HG03520 (cell line): ENCODE data around the gene RASSF8.

Experiments used
- ATAC-seq: cut with Tn5 transposase; IDR thresholded peaks from one replicate; pipeline ENCODE4 v1.9.1; 2021; ENCODE audit warnings: mild to moderate bottlenecking, moderate library complexity; ENCODE audit not compliant: unreplicated experiment

RASSF8 gene

DNA sequence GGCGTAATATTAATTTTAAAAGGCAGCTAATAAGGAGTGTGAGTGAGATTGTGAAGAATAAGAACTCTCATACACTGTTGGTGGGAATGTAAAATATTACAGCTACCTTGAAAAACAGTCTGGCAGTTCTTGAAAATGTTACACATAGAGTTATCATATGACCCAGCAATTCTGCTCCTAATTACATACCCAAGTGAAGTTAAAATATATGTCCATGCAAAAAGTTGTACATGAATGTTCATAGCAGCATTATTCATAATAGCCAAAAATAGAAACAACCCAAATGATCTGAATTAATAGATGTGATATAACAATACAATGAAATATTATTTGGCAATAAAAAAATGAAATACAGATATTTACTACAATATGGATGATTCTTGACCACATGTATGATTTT lies 68.2 kb downstream of the RASSF8 start:
- no peak for ATAC-seq

DNA sequence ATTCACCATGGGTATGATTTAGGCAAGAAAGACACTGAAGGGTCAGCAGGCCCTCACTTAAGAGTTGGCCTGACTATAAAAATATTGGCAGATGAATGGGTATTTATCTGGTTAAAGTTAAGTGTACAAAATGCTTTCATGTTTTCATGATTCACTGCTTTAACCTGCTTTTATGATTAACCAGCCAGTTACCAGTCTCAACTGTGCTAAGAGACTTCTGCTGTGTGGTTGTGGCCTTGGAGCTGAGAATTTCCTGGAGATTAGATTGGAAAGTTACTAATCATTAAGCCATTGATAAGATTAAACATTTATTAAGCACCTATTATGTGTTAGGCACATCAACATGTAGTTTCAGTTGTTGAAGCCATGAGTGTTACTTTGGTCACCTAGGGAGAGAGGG lies 68.9 kb downstream of the RASSF8 start:
- ATAC-seq: no peak

DNA sequence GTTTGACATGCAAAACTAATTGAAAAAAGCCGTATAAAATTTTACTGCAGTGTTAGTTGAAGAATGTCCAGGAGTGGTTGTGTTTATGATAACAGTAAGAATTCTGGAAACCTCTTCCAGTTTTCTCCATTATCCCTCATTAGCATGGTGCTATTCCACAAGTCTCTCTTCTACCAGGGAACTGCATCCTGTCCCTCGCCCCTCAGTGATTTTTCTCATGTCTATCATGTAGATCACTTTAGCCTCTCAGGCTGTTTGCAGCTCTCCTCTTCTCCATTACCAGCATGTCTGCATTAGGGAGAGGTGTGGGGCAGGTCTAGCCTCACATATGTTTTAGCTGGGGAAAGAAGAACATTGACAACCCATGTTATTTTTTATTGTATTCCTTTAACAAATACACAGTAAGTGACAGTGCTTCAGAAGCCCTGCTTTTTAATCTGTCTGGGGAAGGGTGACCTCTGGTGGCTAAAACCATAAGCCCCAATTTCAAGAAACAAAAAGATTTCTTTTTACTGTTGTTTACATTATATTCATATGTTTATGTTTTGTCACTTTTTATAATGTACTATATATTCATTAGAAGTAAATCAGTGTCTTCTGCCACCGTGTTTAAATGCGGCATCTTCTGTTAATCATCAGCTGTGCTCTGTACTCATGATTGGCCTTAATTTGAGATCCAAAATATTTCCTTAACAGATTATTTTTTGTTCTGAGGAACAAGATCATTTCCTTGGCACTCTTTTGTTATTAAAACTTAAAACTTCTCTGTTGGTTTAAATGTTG lies 70.7 kb downstream of the RASSF8 start:
- no peak for ATAC-seq

DNA sequence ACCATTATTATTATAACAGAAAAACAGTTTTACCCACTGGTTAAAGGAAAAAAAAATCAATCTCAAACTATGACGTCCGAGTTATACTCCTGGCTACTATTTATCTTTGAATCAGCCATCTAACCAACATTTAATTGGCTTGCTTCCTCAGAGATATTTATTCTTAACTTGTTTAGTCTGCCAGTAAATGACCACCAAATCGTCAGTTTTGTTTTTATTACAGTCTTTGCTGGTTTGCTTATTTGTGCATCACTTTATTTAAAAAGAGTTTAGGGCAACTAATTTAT lies 71.2 kb downstream of the RASSF8 start:
- no peak for ATAC-seq

DNA sequence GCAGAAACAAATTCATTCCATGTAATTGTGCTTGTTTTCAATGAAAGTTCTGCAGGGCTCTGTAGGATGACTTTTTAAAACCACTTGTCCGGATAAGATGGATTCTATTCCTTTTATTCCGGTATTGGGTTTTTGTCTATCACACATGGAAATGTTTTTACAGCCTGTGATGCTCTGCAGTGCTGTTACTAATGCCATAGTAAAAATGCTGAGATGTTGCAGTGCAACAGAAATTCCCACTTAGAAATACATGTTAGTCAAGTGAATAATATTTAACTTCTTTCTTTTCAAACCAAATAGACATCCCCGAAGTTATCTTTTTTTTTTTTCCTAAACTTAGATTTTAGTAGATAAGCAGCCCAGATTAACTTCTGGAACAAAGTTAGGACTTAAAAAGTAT lies 71.9 kb downstream of the RASSF8 start:
- no peak for ATAC-seq

DNA sequence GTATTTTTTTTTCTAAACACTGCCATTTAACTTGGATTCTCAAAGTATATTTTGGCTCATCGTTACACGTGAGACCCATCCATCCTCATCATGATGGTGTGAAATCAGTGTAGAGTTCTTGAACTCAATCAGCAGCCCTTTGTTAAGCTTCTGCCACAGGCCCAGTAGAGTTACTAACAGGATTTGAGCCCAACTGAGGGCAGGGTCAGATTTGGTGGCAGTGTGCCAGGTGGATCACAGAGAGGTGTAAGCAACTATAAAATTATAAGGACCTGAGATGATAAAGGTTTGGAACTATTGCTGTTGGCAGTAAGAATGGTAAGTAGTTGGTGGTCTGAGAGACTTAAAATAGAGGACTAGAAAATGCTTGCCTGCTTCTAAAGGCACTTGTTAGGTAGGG lies 72.8 kb downstream of the RASSF8 start:
- ATAC-seq: no peak

DNA sequence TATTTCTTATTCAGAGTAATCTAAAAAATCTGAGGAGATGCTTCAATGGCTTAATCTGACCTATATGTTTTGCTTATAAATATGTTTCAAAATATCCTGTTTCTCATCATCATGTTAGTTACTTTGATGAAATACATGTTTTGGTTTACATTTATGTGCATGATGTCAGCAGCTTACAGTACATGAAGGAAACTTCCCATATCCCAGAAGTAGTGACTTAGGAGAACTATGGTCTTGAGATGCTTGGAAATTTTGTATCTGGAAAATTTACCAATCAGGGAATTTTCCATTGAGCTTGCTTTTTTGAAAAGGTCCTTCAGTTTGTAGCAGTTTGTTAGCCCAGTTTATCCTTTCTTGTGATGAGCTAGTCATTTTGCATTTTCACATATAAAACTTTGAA lies 73.3 kb downstream of the RASSF8 start:
- no peak for ATAC-seq

DNA sequence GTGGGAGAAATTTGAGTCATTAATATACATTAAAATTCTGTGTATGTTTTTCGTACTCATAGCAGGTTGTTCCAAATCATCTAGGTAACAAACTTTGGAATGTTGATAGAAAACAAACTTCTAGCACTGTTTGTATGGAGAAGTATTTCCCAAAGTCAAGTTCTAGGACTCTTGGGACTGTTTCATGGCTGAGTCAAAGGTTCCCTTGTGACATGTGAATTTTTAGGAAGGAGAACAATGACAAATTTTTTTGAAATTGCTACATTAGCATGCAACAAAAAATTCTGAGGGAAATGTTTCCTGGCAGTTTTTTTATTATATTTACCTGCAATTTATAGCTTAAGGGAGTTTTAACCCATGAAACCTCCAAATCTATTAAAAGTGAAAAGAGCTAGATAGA lies 73.8 kb downstream of the RASSF8 start:
- no peak for ATAC-seq

DNA sequence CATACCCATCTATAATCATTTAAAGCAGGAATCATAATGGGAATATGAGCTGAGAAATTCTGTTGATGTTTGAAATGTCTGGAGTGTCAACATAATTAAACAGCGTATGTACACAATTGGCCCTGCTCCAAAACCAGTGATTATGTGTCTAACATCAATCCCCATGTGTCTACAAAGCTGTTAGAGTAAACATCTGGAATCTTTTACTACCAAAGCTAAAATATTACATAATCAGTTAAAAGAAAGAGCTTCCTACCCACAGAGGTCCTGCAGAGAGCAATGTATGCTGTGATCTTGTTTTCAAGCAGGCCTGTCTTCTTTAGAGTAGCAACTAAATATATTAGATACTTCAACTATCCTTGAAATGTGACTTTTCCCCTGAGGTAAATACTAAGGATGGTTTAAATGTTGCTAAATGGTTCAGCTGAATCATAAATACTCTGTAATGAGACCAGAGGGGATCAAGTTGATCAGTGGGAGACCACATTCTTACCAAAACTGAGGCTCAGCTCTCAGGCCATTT lies 74.3 kb downstream of the RASSF8 start:
- no peak for ATAC-seq

DNA sequence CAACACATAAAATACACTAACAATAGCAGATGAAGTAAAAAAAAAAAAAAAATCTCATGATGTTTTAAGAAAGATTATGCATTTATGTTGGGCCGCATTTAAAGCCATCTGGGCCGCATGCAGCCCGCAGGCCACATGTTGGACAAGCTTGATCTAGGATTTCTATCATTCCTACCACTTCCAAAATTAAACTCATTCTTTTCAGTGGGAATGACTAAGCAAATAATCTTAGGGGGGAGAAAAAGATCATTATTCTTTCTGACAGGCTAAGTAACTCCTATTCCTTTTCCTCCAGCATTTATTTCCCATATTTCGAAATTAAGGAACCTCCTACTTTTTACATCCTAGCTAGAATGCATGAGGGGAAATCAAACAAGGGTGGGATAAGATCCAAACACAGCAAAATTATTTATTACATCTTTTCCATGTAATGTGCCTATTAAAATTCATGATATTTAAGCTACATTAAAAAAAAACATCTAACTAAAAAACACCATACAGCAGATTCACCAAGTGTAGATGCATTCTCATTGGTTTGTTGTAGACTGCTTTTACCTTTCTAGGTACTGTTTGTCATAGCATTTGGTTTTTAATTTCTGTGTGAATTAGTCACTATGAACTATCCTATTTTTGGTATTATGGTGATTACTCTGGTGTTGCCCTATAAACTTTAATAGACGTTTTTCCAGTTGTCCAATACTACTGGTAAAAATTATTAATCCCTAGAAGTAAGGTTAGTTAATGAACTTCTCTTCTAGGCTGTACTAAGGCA lies 76.1 kb downstream of the RASSF8 start:
- no peak for ATAC-seq

DNA sequence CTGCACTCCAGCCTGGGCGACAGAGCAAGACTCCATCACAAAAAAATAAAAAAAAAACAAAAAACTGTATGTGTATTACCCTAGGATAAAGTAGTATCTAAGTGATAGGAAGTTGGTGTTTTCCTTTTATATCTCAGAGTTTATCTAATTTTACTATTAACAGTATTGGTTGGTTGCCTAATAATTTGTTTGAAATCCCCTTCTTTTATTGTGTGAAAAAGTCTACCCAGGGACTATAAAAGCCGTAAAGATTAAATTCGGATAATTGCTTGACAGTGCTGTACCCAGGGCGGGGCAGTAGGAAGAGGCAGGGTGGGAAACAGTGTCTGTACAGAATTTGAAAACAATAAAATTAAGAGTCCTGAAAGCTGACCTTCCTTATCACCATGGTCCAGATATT lies 78.4 kb downstream of the RASSF8 start:
- ATAC-seq: no peak

DNA sequence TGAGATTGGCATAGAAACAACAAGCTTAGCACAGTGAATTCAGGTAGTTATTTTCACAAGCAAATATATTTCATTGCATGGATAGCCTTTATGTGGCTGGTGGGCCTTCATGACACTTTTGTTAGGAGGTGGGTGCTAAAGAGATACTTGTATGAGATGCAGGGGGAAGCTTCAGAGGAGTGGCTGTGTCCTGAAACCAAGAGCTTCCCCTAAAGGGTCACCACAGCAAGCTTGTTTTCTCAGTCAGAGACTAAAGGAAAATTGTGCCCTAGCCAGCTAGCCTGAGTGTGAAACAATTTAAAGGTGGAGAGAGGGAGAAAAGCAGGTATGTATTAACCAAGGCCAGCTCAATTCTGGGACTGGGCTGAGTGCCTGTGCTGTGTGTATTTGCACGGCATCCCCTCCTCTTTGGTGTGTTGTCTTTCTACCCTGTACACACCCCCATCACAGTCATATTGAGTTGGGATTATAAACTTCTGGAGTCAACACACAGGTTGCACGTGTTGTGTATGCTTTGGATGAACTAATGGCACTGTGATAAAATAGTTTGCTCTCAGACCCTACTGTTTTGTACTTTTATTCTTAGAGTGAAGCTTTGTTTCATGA lies 79.2 kb downstream of the RASSF8 start:
- ATAC-seq: no peak

DNA sequence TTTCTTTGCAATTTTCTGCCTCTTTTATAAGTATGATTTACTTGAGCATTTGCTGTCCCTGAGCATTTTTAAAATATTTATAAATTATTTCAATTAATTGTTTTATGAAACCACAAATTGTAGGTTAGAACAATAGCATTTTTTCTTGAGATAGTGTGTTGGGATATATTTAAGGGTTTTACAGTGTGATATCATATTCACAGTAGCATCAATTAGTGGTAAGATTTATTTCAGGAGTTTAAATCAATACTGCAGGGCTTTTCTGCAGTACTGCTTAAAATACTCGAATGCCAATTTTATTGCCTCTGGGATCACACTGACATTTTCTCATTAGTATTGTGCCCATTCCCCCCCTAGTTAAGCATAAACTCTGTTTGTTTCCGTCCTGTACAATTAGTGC lies 84.2 kb downstream of the RASSF8 start:
- ATAC-seq: no peak

DNA sequence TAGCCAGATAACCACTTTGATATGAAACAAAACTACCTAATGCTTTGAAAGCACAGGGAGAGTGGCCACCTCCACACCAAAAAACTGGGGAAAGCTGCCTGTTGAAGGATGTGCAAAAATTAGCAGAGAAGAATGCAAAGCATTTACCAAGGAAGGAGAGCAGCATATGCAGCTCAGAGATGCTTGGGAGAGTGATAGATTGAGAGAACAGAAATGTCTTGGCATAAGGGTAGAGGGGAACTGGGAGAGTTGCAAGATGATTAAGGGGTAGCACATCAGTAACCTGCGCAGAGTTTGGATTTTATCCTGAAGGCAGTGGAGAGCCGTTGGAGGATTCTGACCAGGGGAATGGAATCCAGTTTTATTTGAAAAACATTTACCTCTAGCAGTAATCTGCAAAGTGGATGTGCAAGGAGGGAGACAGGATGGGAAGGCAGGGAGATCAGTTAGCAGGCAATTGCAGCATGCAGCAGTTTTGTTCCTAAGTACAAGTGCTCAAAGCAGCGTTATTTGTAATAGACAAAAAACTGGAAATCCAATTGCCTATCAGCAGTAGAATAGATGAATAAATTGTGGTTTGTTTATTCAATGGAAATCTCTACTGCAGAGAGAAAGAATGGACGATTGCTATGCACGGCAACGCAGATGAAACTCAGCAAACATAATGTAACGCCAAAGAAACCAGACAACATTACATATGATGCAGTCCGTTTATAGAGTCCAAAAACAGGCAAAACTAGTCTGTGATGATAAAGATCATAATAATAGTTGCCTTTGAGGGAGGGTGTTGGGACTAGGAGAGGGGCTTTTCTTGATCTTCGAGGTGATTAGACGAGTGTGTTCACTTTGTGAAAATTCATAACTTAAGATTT lies 84.9 kb downstream of the RASSF8 start:
- no peak for ATAC-seq

DNA sequence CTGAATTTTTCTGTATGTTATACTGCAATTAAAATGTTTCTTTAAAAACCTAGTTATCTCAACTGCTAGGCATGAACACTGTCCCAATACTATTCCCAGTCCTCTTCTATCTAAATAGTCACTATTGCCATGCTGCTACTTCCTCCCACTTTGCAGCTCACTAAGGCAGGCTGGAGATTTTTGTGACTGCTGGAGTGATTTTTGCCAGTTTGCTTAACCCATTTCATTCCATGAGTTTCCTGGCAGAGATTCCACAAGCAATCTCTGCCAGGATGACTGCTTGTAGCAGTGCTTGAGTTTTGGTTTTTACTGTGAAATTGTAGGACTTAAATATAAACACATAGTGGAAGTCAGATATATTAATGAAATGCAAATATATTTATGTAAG lies 85.5 kb downstream of the RASSF8 start:
- no peak for ATAC-seq

DNA sequence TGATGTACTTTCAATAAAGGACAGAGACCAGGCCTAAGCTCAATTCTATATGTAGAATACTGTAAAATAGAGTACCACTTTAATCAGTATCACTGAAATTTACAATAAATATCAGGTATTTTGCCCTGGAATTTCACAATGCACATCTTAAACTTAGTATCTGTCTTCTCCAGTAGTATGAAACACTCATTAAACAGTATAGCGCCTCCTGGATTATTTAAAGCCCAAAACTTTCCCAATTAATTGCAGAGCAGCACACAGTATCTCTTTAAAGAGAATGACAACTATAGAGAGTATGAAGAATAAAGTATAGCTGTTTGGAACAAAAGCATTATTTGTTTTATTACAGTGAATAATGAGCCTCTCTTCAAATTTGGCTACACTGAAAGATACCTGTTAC lies 86.1 kb downstream of the RASSF8 start:
- ATAC-seq: no peak

DNA sequence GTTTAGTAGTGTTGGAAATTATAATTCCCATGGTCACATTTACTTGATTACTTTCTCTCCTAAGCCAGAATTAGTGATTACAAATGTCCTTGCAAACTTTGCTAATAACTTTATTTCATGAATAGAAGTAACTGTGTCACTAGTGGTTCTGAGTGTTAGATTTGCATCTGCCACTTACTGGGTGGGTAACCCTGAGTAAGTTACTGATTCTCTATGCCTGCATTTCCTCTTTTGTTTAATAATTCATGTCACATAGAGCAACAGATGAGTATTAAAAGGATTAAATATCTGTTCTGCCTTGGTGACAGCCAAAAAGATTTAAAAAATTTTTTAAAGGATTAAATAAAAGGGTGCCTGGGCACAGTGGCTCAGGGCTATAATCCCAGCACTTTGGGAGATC lies 87.7 kb downstream of the RASSF8 start:
- ATAC-seq: no peak

DNA sequence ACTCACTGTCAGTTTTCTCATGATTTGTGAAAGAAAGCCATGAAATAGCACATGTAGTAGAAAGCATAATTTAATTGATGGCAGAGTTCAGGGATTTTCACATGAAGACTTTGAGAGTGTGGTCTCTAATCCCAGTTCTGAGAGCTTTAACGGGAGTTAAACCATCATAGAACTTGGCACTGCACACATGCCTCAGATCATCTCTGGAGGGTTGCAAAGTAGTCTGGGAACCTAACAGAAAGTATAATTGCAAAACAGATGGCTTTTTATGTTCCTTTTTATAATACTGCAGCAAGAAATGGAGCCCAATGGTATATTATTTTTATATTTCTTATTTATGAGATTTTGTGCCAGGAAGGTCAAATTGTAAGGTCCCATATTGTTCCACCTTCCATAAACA lies 88.4 kb downstream of the RASSF8 start:
- no peak for ATAC-seq

DNA sequence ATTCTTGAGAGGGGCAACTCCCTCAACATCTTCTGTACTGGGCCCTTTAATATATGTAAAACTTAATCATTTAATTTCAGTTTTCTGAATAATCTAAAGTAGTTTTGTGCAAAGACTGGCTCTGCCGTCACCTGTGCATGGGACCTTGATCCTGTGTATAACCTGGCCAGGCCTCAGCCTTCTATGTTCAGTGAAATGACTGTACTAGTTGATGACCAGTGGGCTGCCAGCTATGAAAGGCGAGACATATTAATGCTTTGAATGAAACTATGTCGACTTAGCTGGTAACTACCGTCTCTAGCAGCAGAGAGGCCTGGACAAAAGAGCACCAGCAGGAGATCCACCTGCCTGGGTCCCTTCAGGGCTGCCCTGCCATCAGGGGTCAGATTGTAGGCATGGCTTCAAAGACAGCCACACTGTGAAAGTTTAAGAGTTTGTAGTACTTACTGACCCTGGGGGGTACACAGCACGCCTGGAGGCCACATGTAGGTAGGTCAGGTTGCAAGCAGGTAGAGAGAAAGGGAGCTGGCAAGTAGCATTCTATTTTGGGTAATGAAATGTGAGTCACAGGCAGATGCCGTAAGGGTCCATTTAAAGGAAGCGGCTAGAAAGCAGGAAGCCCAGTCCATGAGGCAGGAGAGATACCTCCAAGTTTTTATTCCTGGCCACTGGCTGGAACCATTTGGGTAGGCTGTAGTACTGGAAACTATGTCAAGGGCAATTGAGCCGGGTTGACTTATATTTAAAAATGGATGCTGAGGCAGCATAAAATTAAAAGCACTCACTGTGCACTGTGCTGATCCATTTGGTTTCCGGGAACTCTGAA lies 89.1 kb downstream of the RASSF8 start:
- ATAC-seq: no peak

DNA sequence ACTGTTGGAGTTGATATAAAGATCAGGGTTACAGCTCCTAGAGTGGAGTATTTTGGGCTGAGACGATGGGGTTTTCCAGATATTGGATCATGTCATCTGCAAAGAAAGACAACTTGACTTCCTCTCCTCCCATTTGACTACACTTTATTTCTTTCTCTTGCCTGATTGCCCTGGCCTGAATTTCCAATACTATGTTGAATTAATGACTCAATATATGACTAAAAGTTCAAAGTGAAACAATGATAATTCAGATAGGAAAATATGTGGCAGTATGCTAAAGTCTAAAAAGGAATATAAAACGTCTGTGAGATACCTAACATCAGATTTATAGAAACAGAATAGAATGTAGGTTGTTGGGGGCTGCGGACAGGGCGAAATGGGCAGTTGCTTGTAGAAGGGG lies 94.2 kb downstream of the RASSF8 start:
- no peak for ATAC-seq
